CD4-positive, alpha-beta memory T cell (primary cell): ENCODE results near the gene EIF4EBP2. TPM values are rescaled to one million over a fixed set of nuclear protein-coding genes. Genes with fewer than 3 reads are reported as not detected.

Experiments
- CTCF ChIA-PET: fragments of 350-600 bp; sonication (Branson Sonifier 250); formaldehyde crosslinking; loops from one replicate; lab custom pipeline; 2021; ENCODE audit warnings: inconsistent platforms; ENCODE audit not compliant: partially characterized antibody; lab: Charles Lee
- POLR2A ChIA-PET: fragments of 350-600 bp; sonication (Branson Sonifier 250); formaldehyde crosslinking; loops from one replicate; lab custom pipeline; 2021; ENCODE audit not compliant: partially characterized antibody; lab: Charles Lee
- DNase-seq, 5 donors: peaks; one replicate each; pipeline versions ENCODE4 v3.0.0 to v3.0.0-alpha.2; 2020 to 2022; ENCODE audit warnings: mixed read lengths in 1 of 5
- H3K27ac ChIP-seq: one replicate; pipeline ENCODE4 v1.7.0; 2013; ENCODE audit warnings: low read depth, low read length
- H3K27me3 ChIP-seq: 2 replicates; pipeline ENCODE4 v1.7.0; 2013; ENCODE audit warnings: mild to moderate bottlenecking, low read length, moderate library complexity; ENCODE audit not compliant: insufficient read depth
- H3K36me3 ChIP-seq: 2 replicates; pipeline ENCODE4 v1.7.0; 2013; ENCODE audit warnings: mild to moderate bottlenecking, low read length, moderate library complexity; ENCODE audit not compliant: insufficient read depth
- H3K4me1 ChIP-seq: 2 replicates; pipeline ENCODE4 v1.7.0; 2013; ENCODE audit warnings: mild to moderate bottlenecking, low read length, moderate library complexity; ENCODE audit not compliant: insufficient read depth
- H3K4me3 ChIP-seq, 2 donors: one replicate each; pipeline ENCODE4 v1.7.0; 2013; ENCODE audit warnings: low read length in 2 of 2, mild to moderate bottlenecking in 1 of 2
- H3K9me3 ChIP-seq, 2 donors: one replicate each; pipeline ENCODE4 v1.7.0; 2013; ENCODE audit warnings: low read length in 2 of 2, control low read depth in 1 of 2; ENCODE audit not compliant: control insufficient read depth in 1 of 2
- H3K27ac Mint-ChIP-seq, 7 donors: one replicate each; pipeline ENCODE4 v1.8.0; 2020 to 2021; ENCODE audit warnings: mixed read lengths in 7 of 7, mild to moderate bottlenecking in 6 of 7, inconsistent platforms in 3 of 7, moderate library complexity in 3 of 7
- H3K27me3 Mint-ChIP-seq, 2 donors: one replicate each; pipeline ENCODE4 v1.8.0; 2020 to 2021; ENCODE audit warnings: mixed read lengths in 2 of 2
- H3K36me3 Mint-ChIP-seq, 2 donors: one replicate each; pipeline ENCODE4 v1.8.0; 2020 to 2021; ENCODE audit warnings: mixed read lengths in 2 of 2, inconsistent platforms in 1 of 2, mild to moderate bottlenecking in 1 of 2
- H3K4me1 Mint-ChIP-seq, 4 donors: one replicate each; pipeline ENCODE4 v1.8.0; 2020 to 2021; ENCODE audit warnings: mixed read lengths in 4 of 4, mild to moderate bottlenecking in 1 of 4
- H3K4me3 Mint-ChIP-seq, 8 donors: one replicate each; pipeline ENCODE4 v1.8.0; 2020 to 2021; ENCODE audit warnings: mixed read lengths in 8 of 8, mild to moderate bottlenecking in 7 of 8, moderate library complexity in 6 of 8, inconsistent platforms in 3 of 8
- H3K9me3 Mint-ChIP-seq, 8 donors: one replicate each; pipeline ENCODE4 v1.8.0; 2020 to 2021; ENCODE audit warnings: mixed read lengths in 8 of 8, mild to moderate bottlenecking in 5 of 8, inconsistent platforms in 3 of 8, moderate library complexity in 1 of 8
- intact Hi-C: fragments of 100-400 bp; cut with micrococcal nuclease; formaldehyde crosslinking; loops from one replicate; pipeline ENCODE4 v1.15.1; 2023
- polyA plus RNA-seq, 2 donors: library from polyadenylated mRNA; unstranded; fragments of 300-500 nt; fragmentation: Illumina TruSeq; gene quantifications; one replicate each; pipeline ENCODE4 v1.2.3, GENCODE V29; 2021
- total RNA-seq, 2 experiments: library from RNA; stranded (reverse); gene quantifications; one replicate each; pipeline ENCODE4 v1.2.3, GENCODE V29; 2021

EIF4EBP2 gene
- total and polyA plus RNA-seq, 4 experiments from 2014 or later = 54.5 to 83.9 (median 62.3) TPM

- Mint-ChIP-seq H3K4me3 (no peak overlapping the region), H3K36me3 (peaks cover 0 to 2% of the 10 kb centered on the region in 2 donors), H3K27me3 (peaks cover 0 to 3% of the 10 kb centered on the region in 2 donors), H3K9me3 (no peaks in the 10 kb centered on the region), H3K27ac (peak overlapping the region in 1 of 7 donors; percentile 36), H3K4me1 (peaks cover 10 to 20% (median 16%) of the 10 kb centered on the region in 4 donors)
- Histone ChIP-seq H3K4me3 (no peak overlapping the region), H3K36me3 (no peaks in the 10 kb centered on the region), H3K4me1 (peaks cover 17% of the 10 kb centered on the region), H3K27me3 (no peaks in the 10 kb centered on the region), H3K9me3 (no peaks in the 10 kb centered on the region), H3K27ac (no peak overlapping the region)
- intact Hi-C loops = loop anchor here (10.0 kb wide), 1 partner anchor 275 kb away; no protein-coding TSS in a partner anchor
- DNase-seq = no peak
- ChIA-PET POLR2A (no interaction called here), CTCF (interaction anchor here (1.0 to 19.1 kb wide), 5 partner anchors 44 to 214 kb away, joined by 3 to 558 read pairs (median 4); partner anchors contain the start of genes EIF4EBP2, PPA1 and TYSND1)
Measured at GRCh38 chr10:70360215-70360614, 43.7 kb upstream of the EIF4EBP2 start.

GRCh38 chr10:70362328-70362727 is 41.6 kb upstream of the EIF4EBP2 start:
- H3K9me3 ChIP-seq = no peaks in the 10 kb centered on the region
- H3K27ac ChIP-seq = no peak overlapping the region

GRCh38 chr10:70363292-70363691 is 40.7 kb upstream of the EIF4EBP2 start:
- intact Hi-C loops = loop anchor here (10.0 kb wide), 1 partner anchor 278 kb away; no protein-coding TSS in a partner anchor
- H3K9me3 Mint-ChIP-seq = no peaks in the 10 kb centered on the region
- peaks cover 0 to 1% of the 10 kb centered on the region in 2 donors for H3K27me3 Mint-ChIP-seq
- no peak overlapping the region for H3K27ac Mint-ChIP-seq
- Histone ChIP-seq H3K27ac (no peak overlapping the region), H3K4me3 (no peak overlapping the region), H3K9me3 (no peaks in the 10 kb centered on the region), H3K36me3 (no peaks in the 10 kb centered on the region), H3K4me1 (peaks cover 10% of the 10 kb centered on the region), H3K27me3 (no peaks in the 10 kb centered on the region)
- ChIA-PET CTCF (interaction anchor here (1.1 to 19.1 kb wide), 16 partner anchors 8 to 279 kb away, joined by 3 to 558 read pairs (median 14); partner anchors contain the start of genes PPA1 and TYSND1), POLR2A (no interaction called here)
- DNase-seq = no peak
- no peak overlapping the region for H3K4me3 Mint-ChIP-seq
- H3K4me1 Mint-ChIP-seq = peaks cover 6 to 15% (median 8%) of the 10 kb centered on the region in 4 donors
- peaks cover 0 to 2% of the 10 kb centered on the region in 2 donors for H3K36me3 Mint-ChIP-seq

More at GRCh38 chr10:70362328-70362727, 41.6 kb upstream of the EIF4EBP2 start:
- H3K36me3 ChIP-seq = no peaks in the 10 kb centered on the region
- peaks cover 0 to 2% of the 10 kb centered on the region in 2 donors for H3K36me3 Mint-ChIP-seq
- peaks cover 10% of the 10 kb centered on the region for H3K4me1 ChIP-seq
- H3K27me3 ChIP-seq = no peaks in the 10 kb centered on the region
- H3K27me3 Mint-ChIP-seq = peaks cover 0 to 1% of the 10 kb centered on the region in 2 donors
- H3K27ac Mint-ChIP-seq = no peak overlapping the region
- peaks cover 6 to 15% (median 8%) of the 10 kb centered on the region in 4 donors for H3K4me1 Mint-ChIP-seq
- ChIA-PET POLR2A (no interaction called here), CTCF (interaction anchor here (1.0 to 19.1 kb wide), 3 partner anchors 16 to 142 kb away, joined by 4 to 558 read pairs (median 19); no protein-coding TSS in a partner anchor)
- no peaks in the 10 kb centered on the region for H3K9me3 Mint-ChIP-seq
- intact Hi-C loops = loop anchor here (10.0 kb wide), 1 partner anchor 278 kb away; no protein-coding TSS in a partner anchor
- no peak overlapping the region for H3K4me3 Mint-ChIP-seq
- H3K4me3 ChIP-seq = no peak overlapping the region
- no peak for DNase-seq

GRCh38 chr10:70363971-70364771 is 39.8 kb upstream of the EIF4EBP2 start:
- Mint-ChIP-seq H3K36me3 (peaks cover 0 to 2% of the 10 kb centered on the region in 2 donors), H3K27ac (peak overlapping the region in 3 of 7 donors; percentile 59 to 84 (median 79)), H3K27me3 (peaks cover 0 to 1% of the 10 kb centered on the region in 2 donors), H3K9me3 (no peaks in the 10 kb centered on the region), H3K4me1 (peaks cover 6 to 15% (median 8%) of the 10 kb centered on the region in 4 donors), H3K4me3 (peak overlapping the region in 5 of 8 donors; percentile 44 to 61 (median 46))
- CTCF ChIA-PET = interaction anchor here (0.6 to 19.1 kb wide), 46 partner anchors 9 to 279 kb away, joined by 3 to 558 read pairs (median 4); partner anchors contain the start of genes EIF4EBP2, LRRC20, PPA1 and TYSND1
- Histone ChIP-seq H3K27me3 (no peaks in the 10 kb centered on the region), H3K9me3 (no peaks in the 10 kb centered on the region), H3K36me3 (no peaks in the 10 kb centered on the region), H3K4me3 (no peak overlapping the region), H3K4me1 (peaks cover 10% of the 10 kb centered on the region), H3K27ac (no peak overlapping the region)
- DNase-seq = peak; percentile 78 to 81 (median 78)
- intact Hi-C loops = loop anchor here (1.0 to 10.0 kb wide), 6 partner anchors 91 to 279 kb away; no protein-coding TSS in a partner anchor
- POLR2A ChIA-PET = interaction anchor here (0.7 to 2.9 kb wide), 6 partner anchors 40 to 218 kb away, joined by 3 to 43 read pairs (median 6); partner anchors contain the start of genes PPA1 and TYSND1

- Mint-ChIP-seq H3K36me3 (peaks cover 0 to 2% of the 10 kb centered on the region in 2 donors), H3K9me3 (no peaks in the 10 kb centered on the region), H3K27ac (peak overlapping the region in 3 of 7 donors; percentile 59 to 84 (median 79)), H3K4me3 (peak overlapping the region in 5 of 8 donors; percentile 44 to 61 (median 46)), H3K27me3 (no peaks in the 10 kb centered on the region), H3K4me1 (peaks cover 6 to 15% (median 8%) of the 10 kb centered on the region in 4 donors)
- DNase-seq = no peak
- H3K27ac ChIP-seq = no peak overlapping the region
- peaks cover 10% of the 10 kb centered on the region for H3K4me1 ChIP-seq
- H3K36me3 ChIP-seq = no peaks in the 10 kb centered on the region
- no peak overlapping the region for H3K4me3 ChIP-seq
- intact Hi-C loops = loop anchor here (1.0 to 10.0 kb wide), 6 partner anchors 92 to 280 kb away; no protein-coding TSS in a partner anchor
- H3K27me3 ChIP-seq = no peaks in the 10 kb centered on the region
- ChIA-PET CTCF (interaction anchor here (0.7 to 19.1 kb wide), 44 partner anchors 9 to 302 kb away, joined by 3 to 558 read pairs (median 4); partner anchors contain the start of genes EIF4EBP2, LRRC20, PPA1 and TYSND1), POLR2A (interaction anchor here (0.8 to 2.9 kb wide), 5 partner anchors 40 to 219 kb away, joined by 3 to 43 read pairs (median 6); partner anchors contain the start of genes PPA1 and TYSND1)
- H3K9me3 ChIP-seq = no peaks in the 10 kb centered on the region
Measured at GRCh38 chr10:70364772-70365091, 39.2 kb upstream of the EIF4EBP2 start.

GRCh38 chr10:70367195-70367796 is 36.6 kb upstream of the EIF4EBP2 start:
- POLR2A ChIA-PET = no interaction called here
- no peak overlapping the region for H3K27ac Mint-ChIP-seq

More at GRCh38 chr10:70367195-70367796, 36.6 kb upstream of the EIF4EBP2 start:
- intact Hi-C loops = loop anchor here (10.0 kb wide), 1 partner anchor 282 kb away; no protein-coding TSS in a partner anchor
- peaks cover 6 to 15% (median 8%) of the 10 kb centered on the region in 4 donors for H3K4me1 Mint-ChIP-seq
- Histone ChIP-seq H3K4me3 (no peak overlapping the region), H3K36me3 (no peaks in the 10 kb centered on the region), H3K27ac (no peak overlapping the region), H3K4me1 (peaks cover 10% of the 10 kb centered on the region), H3K9me3 (no peaks in the 10 kb centered on the region), H3K27me3 (no peaks in the 10 kb centered on the region)
- H3K36me3 Mint-ChIP-seq = peaks cover 0 to 2% of the 10 kb centered on the region in 2 donors
- H3K9me3 Mint-ChIP-seq = no peaks in the 10 kb centered on the region
- no peaks in the 10 kb centered on the region for H3K27me3 Mint-ChIP-seq
- CTCF ChIA-PET = interaction anchor here (0.6 to 19.1 kb wide), 5 partner anchors 18 to 147 kb away, joined by 3 to 558 read pairs (median 5); no protein-coding TSS in a partner anchor
- DNase-seq = no peak
- no peak overlapping the region for H3K4me3 Mint-ChIP-seq
